Type B pancreatic cell (in vitro differentiated cells): ENCODE measurements around the gene FAU. TPM values are rescaled to one million over a fixed set of nuclear protein-coding genes. Genes with fewer than 3 reads are reported as not detected.

ENCODE experiments used
- DNase-seq: peaks from one replicate; pipeline ENCODE4 v3.0.0; 2021; ENCODE audit warnings: mixed read lengths; ENCODE audit not compliant: unreplicated experiment; ENCODE audit errors: extremely low spot score
- H3K27ac Mint-ChIP-seq: 2 replicates; pipeline ENCODE4 v1.8.0; 2021; ENCODE audit warnings: mild to moderate bottlenecking, mixed read lengths
- H3K27me3 Mint-ChIP-seq: 2 replicates; pipeline ENCODE4 v1.8.0; 2021; ENCODE audit warnings: mixed read lengths
- H3K36me3 Mint-ChIP-seq: 2 replicates; pipeline ENCODE4 v1.8.0; 2021; ENCODE audit warnings: mixed read lengths
- H3K4me1 Mint-ChIP-seq: one replicate; pipeline ENCODE4 v1.8.0; 2021; ENCODE audit warnings: mixed read lengths; ENCODE audit not compliant: unreplicated experiment
- H3K4me3 Mint-ChIP-seq: 2 replicates; pipeline ENCODE4 v1.8.0; 2021; ENCODE audit warnings: mild to moderate bottlenecking, mixed read lengths
- H3K9me3 Mint-ChIP-seq: 2 replicates; pipeline ENCODE4 v1.8.0; 2021; ENCODE audit warnings: mixed read lengths
- CTCF ChIP-seq: fragments of 200-600 bp; sonication (generic); conservative IDR thresholded peaks from 2 replicates; pipeline ENCODE4 v1.5.0; 2021; ENCODE audit warnings: antibody characterized with exemption, mild to moderate bottlenecking
- total RNA-seq: library from RNA; stranded (reverse); gene quantifications from 2 replicates; pipeline ENCODE4 v1.2.1, GENCODE V29; 2021; ENCODE audit warnings: low replicate concordance

Gene FAU
- total RNA-seq, 1 donor from 2014 or later, result 758 TPM

DNA sequence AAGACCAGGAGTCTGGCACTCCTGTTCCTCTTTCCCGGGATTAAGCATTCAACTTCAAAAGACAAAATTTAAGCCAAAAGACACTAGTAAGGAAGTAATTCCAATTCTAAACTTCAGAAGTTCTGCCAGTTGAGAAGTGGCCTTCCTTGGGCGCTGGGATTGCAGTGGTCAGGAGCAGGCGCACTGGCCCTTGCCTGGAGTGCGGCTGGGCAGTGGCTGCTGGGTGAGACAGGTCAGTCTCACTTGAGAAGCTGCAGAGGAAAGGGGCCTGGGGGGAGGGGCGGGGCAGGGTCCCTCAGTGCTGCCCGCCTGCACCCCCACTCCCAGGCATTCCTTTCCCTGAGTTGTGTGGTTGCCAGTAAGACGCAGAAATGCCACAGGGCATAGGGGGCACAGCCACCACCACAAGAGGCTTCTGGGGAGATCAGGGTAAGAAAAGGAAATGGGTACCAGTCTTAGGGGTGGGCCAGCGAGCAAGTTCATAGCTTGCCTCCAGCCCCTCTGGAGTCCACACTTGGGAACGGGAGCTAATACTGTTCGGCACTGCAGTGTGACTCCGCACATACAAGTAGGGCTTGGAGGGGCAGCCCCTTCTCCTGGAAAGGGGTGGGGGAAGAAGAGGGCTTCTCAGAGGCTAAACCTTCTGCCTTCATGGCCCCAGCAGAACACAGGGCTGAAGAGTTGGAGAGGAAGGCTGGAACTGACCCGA is 5.7 kb upstream of the FAU start:
- Mint-ChIP-seq H3K4me3 (no peak overlapping the region), H3K27me3 (no peaks in the 10 kb centered on the region), H3K9me3 (no peaks in the 10 kb centered on the region), H3K27ac (peak overlapping the region; percentile 21), H3K4me1 (peaks cover 5% of the 10 kb centered on the region), H3K36me3 (no peaks in the 10 kb centered on the region)
- DNase-seq, result no peak
- no peak for TF ChIP-seq CTCF

- no peak for TF ChIP-seq CTCF
- H3K9me3 Mint-ChIP-seq, result no peaks in the 10 kb centered on the region
- H3K27me3 Mint-ChIP-seq, result no peaks in the 10 kb centered on the region
- peaks cover 12% of the 10 kb centered on the region for H3K4me1 Mint-ChIP-seq
- no peak for DNase-seq
- H3K27ac Mint-ChIP-seq, result peak overlapping the region; percentile 21
- H3K4me3 Mint-ChIP-seq, result no peak overlapping the region
- H3K36me3 Mint-ChIP-seq, result peaks cover 6% of the 10 kb centered on the region
These were observed 4.8 kb upstream of the FAU start for GRCh38 chr11:65126624-65127274.

DNA sequence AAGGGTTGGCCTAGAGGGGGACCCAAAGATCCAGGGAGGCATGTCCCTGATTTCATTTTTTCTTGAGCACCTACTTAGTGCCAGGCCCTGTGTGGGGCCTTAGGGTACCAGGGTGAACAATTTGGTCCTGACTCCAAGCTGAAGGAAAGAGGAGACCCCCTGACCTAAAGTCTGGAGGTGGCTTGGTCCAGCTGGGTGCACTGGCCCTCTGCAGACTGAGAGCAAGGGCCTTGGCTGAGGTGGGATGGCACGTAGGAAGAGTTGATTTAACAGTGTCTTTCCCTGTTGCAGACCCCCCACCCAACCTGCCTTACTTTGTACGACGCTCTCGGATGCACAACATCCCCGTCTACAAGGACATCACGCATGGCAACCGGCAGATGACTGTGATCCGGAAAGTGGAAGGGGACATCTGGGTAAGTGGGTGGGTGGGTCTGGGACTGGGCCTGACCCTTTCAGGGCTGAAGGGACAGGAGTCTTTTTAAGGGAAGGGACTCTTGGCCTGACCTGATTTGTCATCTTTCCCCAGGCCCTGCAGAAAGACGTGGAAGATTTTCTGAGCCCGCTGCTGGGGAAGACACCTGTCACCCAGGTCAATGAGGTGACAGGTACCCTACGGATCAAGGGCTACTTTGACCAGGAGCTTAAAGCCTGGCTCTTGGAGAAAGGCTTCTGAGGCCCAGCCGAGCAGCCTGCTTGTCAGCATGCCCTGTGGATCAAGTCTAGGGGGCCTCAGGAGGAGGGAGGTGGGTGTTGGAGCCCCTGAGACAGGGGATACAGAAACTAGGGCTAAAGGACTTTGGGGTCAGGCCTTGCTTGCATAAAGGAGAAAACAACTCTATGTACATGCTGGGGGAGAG is 3.5 kb upstream of the FAU start:
- H3K4me1 Mint-ChIP-seq, result peaks cover 12% of the 10 kb centered on the region
- no peaks in the 10 kb centered on the region for H3K9me3 Mint-ChIP-seq
- no peak overlapping the region for H3K27ac Mint-ChIP-seq
- H3K27me3 Mint-ChIP-seq, result no peaks in the 10 kb centered on the region
- no peak for DNase-seq
- peaks cover 12% of the 10 kb centered on the region for H3K36me3 Mint-ChIP-seq
- TF ChIP-seq CTCF, result no peak
- no peak overlapping the region for H3K4me3 Mint-ChIP-seq

DNA sequence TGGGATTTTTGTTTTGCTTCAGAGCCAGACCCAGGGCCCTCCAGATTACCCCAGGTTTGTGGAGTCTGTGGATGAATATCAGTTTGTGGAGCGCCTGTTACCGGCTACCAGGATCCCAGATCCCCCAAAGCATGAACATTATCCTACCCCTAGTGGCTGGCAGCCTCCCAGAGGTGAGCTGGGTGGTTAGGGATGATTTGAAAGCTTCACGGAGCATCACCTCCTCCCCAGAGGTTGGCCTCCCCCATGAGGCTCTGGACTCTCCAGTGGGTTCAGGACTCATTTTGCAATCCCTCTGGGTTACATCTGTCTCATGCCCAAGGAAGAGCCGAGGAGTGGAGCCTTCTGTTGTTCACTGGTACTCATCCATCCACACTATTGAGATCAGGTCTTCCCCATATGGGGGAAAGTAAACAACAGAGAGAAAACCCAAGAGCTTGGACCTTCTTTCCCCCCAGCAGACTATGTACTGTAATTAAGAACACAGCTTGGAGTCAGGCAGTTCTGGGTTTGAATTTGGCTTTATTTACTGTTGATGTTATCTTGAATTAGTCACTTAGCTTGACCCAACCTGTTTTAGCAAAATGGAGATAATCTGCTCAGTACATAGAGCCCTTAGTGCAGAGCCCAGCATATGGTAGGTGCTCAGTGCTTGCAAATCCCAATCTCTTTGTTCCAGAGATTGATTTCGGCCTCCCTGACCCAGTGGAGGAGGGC is 2.7 kb upstream of the FAU start:
- Mint-ChIP-seq H3K9me3 (no peaks in the 10 kb centered on the region), H3K36me3 (peaks cover 12% of the 10 kb centered on the region), H3K27me3 (no peaks in the 10 kb centered on the region), H3K4me1 (peaks cover 12% of the 10 kb centered on the region), H3K27ac (peak overlapping the region; percentile 14), H3K4me3 (peak overlapping the region; percentile 49)
- no peak for TF ChIP-seq CTCF
- no peak for DNase-seq

- Mint-ChIP-seq H3K36me3 (peaks cover 21% of the 10 kb centered on the region), H3K9me3 (no peaks in the 10 kb centered on the region), H3K27ac (peak overlapping the region; percentile 99)
These were observed 478 bp downstream of the FAU start for GRCh38 chr11:65121447-65121864.

More at GRCh38 chr11:65121447-65121864, 478 bp downstream of the FAU start:
- no peak for TF ChIP-seq CTCF
- Mint-ChIP-seq H3K4me3 (peak overlapping the region; percentile 100), H3K4me1 (peaks cover 16% of the 10 kb centered on the region), H3K27me3 (no peaks in the 10 kb centered on the region)
- no peak for DNase-seq
